Dedifferentiated amniotic fluid mesenchymal stem cell (primary cell): ENCODE data around the gene STX3.
"Not testable (repeated sequence)": the region's sequence is repeated elsewhere in the genome, so short reads cannot be mapped to it uniquely, and the experiment has no call there.

ENCODE experiments used
- DNase-seq: peaks from one replicate; pipeline ENCODE4 v3.0.0-alpha.2; 2016; ENCODE audit errors: extremely low spot score

The STX3 gene

DNA sequence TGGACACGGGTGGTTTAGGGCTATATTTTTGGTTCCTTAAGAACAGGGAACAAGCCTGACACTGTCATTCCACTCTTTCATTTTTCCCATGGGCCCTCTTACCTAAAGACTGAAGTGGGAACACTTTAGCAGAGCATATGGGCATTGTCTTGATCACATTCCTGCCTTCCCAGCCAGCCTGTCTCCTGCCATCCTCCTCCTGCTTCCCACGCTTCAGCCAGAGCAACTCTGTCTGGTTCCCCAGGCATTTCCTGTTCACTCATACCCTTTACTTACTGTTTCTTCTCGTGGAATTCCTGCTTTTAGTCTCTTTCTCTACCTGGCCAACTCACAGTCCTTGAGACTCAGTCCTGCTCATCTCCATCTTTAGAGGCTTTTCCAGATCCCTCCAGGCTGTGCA is 32.6 kb downstream of the STX3 start:
- DNase-seq = no peak

GRCh38 chr11:59791639-59792038 is 36.5 kb downstream of the STX3 start:
- DNase-seq = no peak

GRCh38 chr11:59792507-59792906 is 37.3 kb downstream of the STX3 start:
- no peak for DNase-seq

DNA sequence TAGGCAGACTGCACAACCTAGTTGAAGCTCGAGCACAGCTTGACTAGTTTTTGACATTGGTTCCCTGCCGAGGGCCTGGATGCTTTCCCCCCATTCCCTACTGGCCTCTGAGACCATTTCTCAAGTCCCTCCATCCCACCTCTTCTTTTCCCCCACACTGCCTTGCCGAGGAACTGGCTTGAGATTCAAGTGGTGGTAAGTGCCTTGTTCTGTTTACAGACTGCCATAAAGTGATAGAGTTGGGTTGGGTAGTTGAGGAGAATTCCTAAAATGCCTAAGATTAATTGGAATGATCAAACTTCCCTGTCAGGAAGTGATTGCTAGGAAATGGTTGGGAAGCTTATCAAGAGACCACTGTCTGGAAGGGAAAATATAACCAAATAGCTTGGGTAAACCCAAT is 39.2 kb downstream of the STX3 start:
- DNase-seq = no peak

GRCh38 chr11:59800390-59801025 is 45.3 kb downstream of the STX3 start:
- no peak for DNase-seq

- DNase-seq = no peak
These were observed 46.1 kb downstream of the STX3 start for GRCh38 chr11:59801160-59801706.

- no peak for DNase-seq
These were observed 46.9 kb downstream of the STX3 start for GRCh38 chr11:59801981-59802638.

GRCh38 chr11:59802639-59803176 is 47.5 kb downstream of the STX3 start:
- peak; percentile 74 for DNase-seq

GRCh38 chr11:59804061-59804460 is 48.9 kb downstream of the STX3 start:
- DNase-seq = no peak

- DNase-seq = no peak
These were observed 52.0 kb downstream of the STX3 start for GRCh38 chr11:59807047-59807610.

- DNase-seq = peak; percentile 88
These were observed 55.2 kb downstream of the STX3 start, which contains the start of gene MRPL16 for GRCh38 chr11:59810189-59810910. TSS of gene MRPL16 (minus strand) at chr11:59810778. CDS start at chr11:59810658, 120 bp downstream.

GRCh38 chr11:59810911-59811259 is 55.7 kb downstream of the STX3 start:
- no peak for DNase-seq

- DNase-seq = no peak
These were observed 57.0 kb downstream of the STX3 start for GRCh38 chr11:59812220-59812619.

DNA sequence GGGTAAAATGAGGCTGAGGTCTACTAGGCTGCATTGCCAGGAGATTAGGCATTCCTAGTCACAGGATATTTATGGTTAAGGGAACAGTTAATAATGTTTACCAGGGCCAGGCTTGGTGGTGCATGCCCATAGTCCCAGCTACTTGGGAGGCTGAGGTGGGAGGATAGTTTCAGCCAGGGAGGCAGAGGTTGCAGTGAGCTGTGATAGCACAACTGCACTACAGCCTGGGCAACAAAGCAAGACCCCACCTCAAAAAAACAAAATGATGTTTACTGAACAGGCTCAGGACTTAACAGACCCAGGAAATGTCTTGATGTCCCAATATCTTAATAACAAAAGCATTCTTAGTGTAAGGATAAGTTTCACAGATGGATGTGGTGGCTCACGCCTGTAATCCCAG is 58.2 kb downstream of the STX3 start:
- DNase-seq = no peak

DNA sequence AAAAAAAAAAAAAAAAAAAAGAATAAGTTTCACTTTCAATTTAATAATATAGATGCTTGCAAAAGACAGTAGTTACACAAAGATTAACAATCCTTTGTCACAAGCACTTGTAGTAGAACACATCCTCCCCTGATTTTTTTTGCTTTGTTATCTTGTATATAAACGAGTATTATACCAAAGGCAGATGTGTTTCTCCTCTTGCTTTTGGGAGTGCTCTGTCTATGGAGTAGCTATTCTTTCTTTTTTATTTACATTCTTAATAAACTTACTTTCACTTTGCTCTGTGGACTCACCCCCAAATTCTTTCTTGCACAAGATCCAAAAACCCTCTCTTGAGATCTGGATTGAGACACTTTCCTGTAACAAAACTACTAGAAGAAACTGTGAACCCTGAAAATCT is 58.8 kb downstream of the STX3 start:
- DNase-seq = no peak

DNA sequence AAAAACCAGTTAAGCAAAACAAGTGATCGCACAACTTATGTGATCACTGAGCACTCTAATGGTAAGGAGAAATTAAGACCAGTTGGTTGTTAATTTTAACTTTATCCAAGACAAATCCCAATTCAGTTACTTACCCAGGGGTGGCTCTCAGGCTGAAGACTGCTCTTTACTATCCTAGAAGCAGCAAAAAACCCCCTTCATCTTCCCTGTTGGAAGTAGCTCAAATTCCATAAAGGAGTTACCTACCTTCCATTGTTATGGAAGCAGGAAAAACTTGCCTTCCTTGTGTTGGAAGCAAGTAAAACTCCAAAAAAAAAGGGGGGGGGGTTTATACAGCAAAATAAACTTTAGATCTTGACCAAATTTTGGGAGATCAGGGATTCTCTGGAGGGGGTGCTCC is 60.6 kb downstream of the STX3 start:
- no peak for DNase-seq

DNA sequence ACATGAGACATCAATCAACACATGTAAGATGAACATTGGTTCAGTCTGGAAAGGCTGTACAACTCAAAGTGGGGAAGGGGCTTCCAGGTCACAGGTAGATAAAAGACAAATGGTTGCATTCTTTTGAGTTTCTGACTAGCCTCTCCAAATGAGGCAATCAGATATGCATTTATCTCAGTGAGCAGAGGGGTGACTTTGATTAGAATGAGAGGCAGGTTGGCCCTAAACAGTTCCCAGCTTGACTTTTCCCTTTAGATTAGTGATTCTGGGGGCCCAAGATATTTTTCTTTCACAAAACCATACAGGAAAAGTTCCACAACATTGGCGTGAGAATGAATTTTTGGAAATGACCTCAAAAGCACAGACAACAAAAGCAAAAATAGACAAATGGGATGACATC is 61.3 kb downstream of the STX3 start:
- DNase-seq = not testable (repeated sequence)

DNA sequence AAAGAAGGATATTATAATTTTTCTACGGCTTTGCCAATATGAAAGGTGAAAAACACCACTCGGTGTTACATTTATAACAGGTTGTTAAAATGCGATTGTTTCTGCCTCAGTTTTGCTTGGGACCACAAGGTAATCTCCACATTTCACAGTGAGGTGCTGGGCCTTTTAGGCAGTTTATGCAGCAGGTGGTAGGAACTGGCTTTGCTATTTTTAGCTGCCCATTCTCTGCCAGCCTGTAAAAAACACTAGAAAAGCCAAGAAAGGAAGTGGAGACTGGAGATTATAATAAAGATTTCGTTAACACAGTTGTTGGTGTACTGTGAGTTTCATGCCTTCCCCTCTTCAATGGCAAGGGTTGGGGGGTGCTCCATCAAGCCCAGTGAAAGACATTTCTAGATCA is 63.4 kb downstream of the STX3 start:
- no peak for DNase-seq

- peak; percentile 59 for DNase-seq
These were observed 67.9 kb downstream of the STX3 start for GRCh38 chr11:59822989-59823566.

GRCh38 chr11:59829358-59829757 is 74.2 kb downstream of the STX3 start:
- DNase-seq = no peak

- no peak for DNase-seq
These were observed 78.4 kb downstream of the STX3 start for GRCh38 chr11:59833602-59834001.

DNA sequence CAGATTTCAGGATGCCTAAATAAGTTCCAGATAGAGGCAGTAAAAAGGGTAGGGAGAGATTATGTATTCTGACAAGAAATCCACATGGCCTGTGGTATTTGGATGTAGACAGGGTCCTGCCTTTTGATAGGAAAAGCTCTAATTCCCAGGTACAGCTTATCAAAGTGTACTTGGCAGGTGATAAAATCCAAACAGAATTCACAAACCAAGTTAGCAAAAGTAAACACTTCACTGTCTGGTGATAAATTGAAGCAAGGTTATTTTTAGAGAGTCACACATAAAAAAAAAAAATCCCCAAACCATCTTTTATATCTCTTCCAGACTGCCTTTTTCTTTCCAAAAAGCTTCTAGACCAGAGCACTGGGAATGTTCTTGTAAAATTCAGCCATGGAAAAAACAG is 84.4 kb downstream of the STX3 start:
- DNase-seq = no peak
